Loucy (cell line): ENCODE data around the gene SPOCK1.

Experiments used
- H2AFZ ChIP-seq: fragments of 200-600 bp; sonication (generic); 2 replicates; pipeline ENCODE4 v1.6.0; 2016; ENCODE audit warnings: antibody characterized with exemption, mild to moderate bottlenecking, low read length, moderate library complexity
- H3F3A ChIP-seq: fragments of 200-600 bp; 2 replicates; pipeline ENCODE4 v1.6.0; 2016; ENCODE audit warnings: antibody characterized with exemption, low read depth, mild to moderate bottlenecking
- H3K27me3 ChIP-seq: fragments of 200-600 bp; sonication (generic); 2 replicates; pipeline ENCODE4 v1.6.1; 2014; ENCODE audit warnings: low read length, mild to moderate bottlenecking; ENCODE audit not compliant: insufficient read depth, poor library complexity, severe bottlenecking
- H3K36me3 ChIP-seq: fragments of 200-600 bp; sonication (generic); 2 replicates; pipeline ENCODE4 v1.6.1; 2016; ENCODE audit warnings: low read length; ENCODE audit not compliant: insufficient read depth
- H3K4me1 ChIP-seq: fragments of 200-600 bp; sonication (generic); 2 replicates; pipeline ENCODE4 v1.5.1; 2014; ENCODE audit warnings: low read length, mild to moderate bottlenecking; ENCODE audit not compliant: insufficient read depth, poor library complexity, severe bottlenecking
- H3K4me2 ChIP-seq: fragments of 200-600 bp; sonication (generic); 2 replicates; pipeline ENCODE4 v1.6.0; 2014; ENCODE audit warnings: antibody characterized with exemption, low read length, low read depth, mild to moderate bottlenecking; ENCODE audit not compliant: poor library complexity, severe bottlenecking
- H3K4me3 ChIP-seq: fragments of 200-600 bp; sonication (generic); 2 replicates; pipeline ENCODE4 v1.5.1; 2014; ENCODE audit warnings: low read length, mild to moderate bottlenecking, mixed read lengths; ENCODE audit not compliant: poor library complexity, severe bottlenecking
- H3K79me2 ChIP-seq: fragments of 200-600 bp; sonication (generic); 2 replicates; pipeline ENCODE4 v1.6.1; 2014; ENCODE audit warnings: low read length; ENCODE audit not compliant: insufficient read depth
- H3K9ac ChIP-seq: fragments of 200-600 bp; sonication (generic); 2 replicates; pipeline ENCODE4 v1.6.0; 2014; ENCODE audit warnings: mild to moderate bottlenecking, low read depth, low read length, moderate library complexity; ENCODE audit not compliant: poor library complexity, severe bottlenecking
- H3K9me2 ChIP-seq: fragments of 200-600 bp; sonication (generic); replicated peaks from 2 replicates; pipeline ENCODE4 v1.6.1; 2016; ENCODE audit warnings: low read depth, low read length, mixed read lengths
- H3K9me3 ChIP-seq: fragments of 200-600 bp; sonication (generic); 2 replicates; pipeline ENCODE4 v1.6.1; 2014; ENCODE audit warnings: mild to moderate bottlenecking, antibody characterized with exemption, low read length, low read depth; ENCODE audit not compliant: insufficient read depth
- H4K20me1 ChIP-seq: fragments of 200-600 bp; sonication (generic); 2 replicates; pipeline ENCODE4 v1.6.0; 2014; ENCODE audit warnings: antibody characterized with exemption, low read length, mild to moderate bottlenecking; ENCODE audit not compliant: insufficient read depth, poor library complexity, severe bottlenecking
- CTCF ChIP-seq: fragments of 200-600 bp; sonication (generic); conservative IDR thresholded peaks from 2 replicates; pipeline ENCODE4 v1.5.1; 2014; ENCODE audit warnings: mild to moderate bottlenecking, antibody characterized with exemption, low read length
- EZH2phosphoT487 ChIP-seq: fragments of 200-600 bp; IDR thresholded peaks from 2 replicates; pipeline ENCODE4 v1.6.1; 2018; ENCODE audit warnings: antibody characterized with exemption, mild to moderate bottlenecking, moderate library complexity, borderline replicate concordance

The SPOCK1 gene

GRCh38 chr5:137245438-137245837 is 253.7 kb downstream of the SPOCK1 start:
- H4K20me1 ChIP-seq = no peaks in the 10 kb centered on the region
- H3K4me1 ChIP-seq = no peaks in the 10 kb centered on the region
- H3K27me3 ChIP-seq = no peaks in the 10 kb centered on the region
- no peak overlapping the region for H3K9ac ChIP-seq
- no peaks in the 10 kb centered on the region for H3K9me2 ChIP-seq
- no peaks in the 10 kb centered on the region for H3K79me2 ChIP-seq
- H3K9me3 ChIP-seq = no peaks in the 10 kb centered on the region
- TF ChIP-seq EZH2phosphoT487 = no peak
- TF ChIP-seq CTCF = no peak
- H3K4me3 ChIP-seq = no peak overlapping the region
- no peaks in the 10 kb centered on the region for H3K36me3 ChIP-seq
- no peak overlapping the region for H2AFZ ChIP-seq
- no peak overlapping the region for H3K4me2 ChIP-seq
- no peaks in the 10 kb centered on the region for H3F3A ChIP-seq

GRCh38 chr5:137240285-137240684 is 258.8 kb downstream of the SPOCK1 start:
- Histone ChIP-seq H2AFZ (no peak overlapping the region), H3K4me2 (no peak overlapping the region), H3K4me1 (no peaks in the 10 kb centered on the region), H3K9me2 (no peaks in the 10 kb centered on the region), H3K4me3 (no peak overlapping the region), H3F3A (no peaks in the 10 kb centered on the region), H3K27me3 (no peaks in the 10 kb centered on the region), H3K9me3 (no peaks in the 10 kb centered on the region), H3K36me3 (no peaks in the 10 kb centered on the region), H3K9ac (no peak overlapping the region), H3K79me2 (no peaks in the 10 kb centered on the region), H4K20me1 (no peaks in the 10 kb centered on the region)
- no peak for TF ChIP-seq EZH2phosphoT487
- TF ChIP-seq CTCF = no peak

- Histone ChIP-seq H3K4me1 (no peaks in the 10 kb centered on the region), H3K4me3 (no peak overlapping the region), H3K27me3 (no peaks in the 10 kb centered on the region), H4K20me1 (no peaks in the 10 kb centered on the region), H3F3A (no peaks in the 10 kb centered on the region), H3K36me3 (no peaks in the 10 kb centered on the region), H3K4me2 (no peak overlapping the region), H2AFZ (no peak overlapping the region), H3K79me2 (no peaks in the 10 kb centered on the region), H3K9me2 (no peaks in the 10 kb centered on the region), H3K9me3 (no peaks in the 10 kb centered on the region), H3K9ac (no peak overlapping the region)
- TF ChIP-seq CTCF = no peak
- no peak for TF ChIP-seq EZH2phosphoT487
Measured at GRCh38 chr5:137236849-137237507, 262.1 kb downstream of the SPOCK1 start.
